HG03432 (cell line): ENCODE results near the gene ABCG2.
"Not testable (repeated sequence)": the region's sequence is repeated elsewhere in the genome, so short reads cannot be mapped to it uniquely, and the experiment has no call there.

Source experiments
- ATAC-seq: cut with Tn5 transposase; IDR thresholded peaks from one replicate; pipeline ENCODE4 v1.9.1; 2021; ENCODE audit warnings: mild to moderate bottlenecking, moderate library complexity; ENCODE audit not compliant: unreplicated experiment

ABCG2 gene

GRCh38 chr4:88119943-88120342 lies 38.5 kb downstream of the ABCG2 start:
- ATAC-seq = no peak

GRCh38 chr4:88115587-88115986 lies 42.9 kb downstream of the ABCG2 start:
- ATAC-seq = no peak

GRCh38 chr4:88112856-88113255 lies 45.6 kb downstream of the ABCG2 start:
- no peak for ATAC-seq

- no peak for ATAC-seq
Measured at GRCh38 chr4:88110826-88111225, 47.6 kb downstream of the ABCG2 start.

GRCh38 chr4:88109123-88109881 lies 49.1 kb downstream of the ABCG2 start:
- ATAC-seq = no peak

- ATAC-seq = no peak
Measured at GRCh38 chr4:88108747-88109122, 49.7 kb downstream of the ABCG2 start.

GRCh38 chr4:88108108-88108465 lies 50.4 kb downstream of the ABCG2 start:
- ATAC-seq = not testable (repeated sequence)

- ATAC-seq = no peak
Measured at GRCh38 chr4:88107406-88108107, 50.9 kb downstream of the ABCG2 start.

GRCh38 chr4:88106205-88106604 lies 52.2 kb downstream of the ABCG2 start:
- no peak for ATAC-seq

GRCh38 chr4:88104902-88105610 lies 53.4 kb downstream of the ABCG2 start:
- no peak for ATAC-seq

GRCh38 chr4:88102026-88102425 lies 56.4 kb downstream of the ABCG2 start:
- ATAC-seq = no peak

GRCh38 chr4:88101165-88101564 lies 57.3 kb downstream of the ABCG2 start:
- no peak for ATAC-seq

GRCh38 chr4:88098993-88099752 lies 59.3 kb downstream of the ABCG2 start:
- ATAC-seq = no peak

- no peak for ATAC-seq
Measured at GRCh38 chr4:88097781-88098180, 60.7 kb downstream of the ABCG2 start.

GRCh38 chr4:88097301-88097700 lies 61.1 kb downstream of the ABCG2 start:
- no peak for ATAC-seq

- no peak for ATAC-seq
Measured at GRCh38 chr4:88093874-88094273, 64.6 kb downstream of the ABCG2 start.

- ATAC-seq = no peak
Measured at GRCh38 chr4:88091378-88091777, 67.1 kb downstream of the ABCG2 start.

GRCh38 chr4:88090898-88091297 lies 67.5 kb downstream of the ABCG2 start:
- ATAC-seq = no peak

GRCh38 chr4:88087004-88087403 lies 71.4 kb downstream of the ABCG2 start:
- no peak for ATAC-seq

- no peak for ATAC-seq
Measured at GRCh38 chr4:88080626-88081025, 77.8 kb downstream of the ABCG2 start.

- ATAC-seq = no peak
Measured at GRCh38 chr4:88078579-88078978, 79.9 kb downstream of the ABCG2 start.
